ENCODE measurements around the gene TAS2R43. TPM values are rescaled to one million over a fixed set of nuclear protein-coding genes. Genes with fewer than 3 reads are reported as not detected.

The TAS2R43 gene
- polyA plus RNA-seq, 1 of the 3 experiments (the other 2 are of a cell fraction), result not detected

- Histone ChIP-seq H3K9me3 (no peaks in the 10 kb centered on the region), H3K36me3 (replicated peaks in 1 of 2; ENCODE audit: control insufficient read depth in 1 of 2, insufficient read depth in 2 of 2, low read length in 1 of 2) (peaks cover 0 to 4% of the 10 kb centered on the region in 2 experiments), H3K4me2 (no peak overlapping the region), H2AFZ (ENCODE audit: low read depth) (no peak overlapping the region), H4K20me1 (ENCODE audit: insufficient read depth) (peaks cover 10% of the 10 kb centered on the region; the same call in 1 of the 2 replicates), H3K79me2 (ENCODE audit: insufficient read depth) (peaks cover 71% of the 10 kb centered on the region), H3K4me1 (ENCODE audit: control insufficient read depth in 1 of 2, insufficient read depth in 2 of 2, low read depth in 1 of 2, low read length in 1 of 2) (no peaks in the 10 kb centered on the region; a peak in 2 of 4 replicates), H3K27ac (ENCODE audit: low read depth in 2 of 2, low read length in 1 of 2) (no peak overlapping the region), H3K9ac (no peak overlapping the region), H3K9me2 (no peaks in the 10 kb centered on the region), H3F3A (replicated peaks; ENCODE audit: insufficient read depth) (peaks cover 7% of the 10 kb centered on the region), H3K27me3 (ENCODE audit: insufficient read depth) (no peaks in the 10 kb centered on the region), H3K4me3 (ENCODE audit: low read depth in 2 of 2, low read length in 1 of 2) (no peak overlapping the region)
- 100% methylated on average over 2 of the region's 2 CpGs for WGBS (ENCODE audit: low lambda C conversion rate)
- ChIA-PET CTCF (no interaction called here), POLR2A (no interaction called here)
- no peak for DNase-seq
- TF ChIP-seq FOXJ3 (CRISPR knock-in tag; IDR thresholded peaks at IDR 0.05) (no peak), EP300 (IDR thresholded peaks at IDR 0.05; ENCODE audit: borderline replicate concordance in 1 of 2, low read depth in 1 of 2, low read length in 1 of 2) (no peak), REST (IDR thresholded peaks at IDR 0.05; ENCODE audit: low read depth, low read length) (no peak), CTCF (IDR thresholded peaks at IDR 0.05) (no peak), CHD2 (IDR thresholded peaks at IDR 0.05; ENCODE audit: low read length, partially characterized antibody) (no peak), RAD21 (IDR thresholded peaks at IDR 0.05; ENCODE audit: low read length) (no peak), RXRA (IDR thresholded peaks at IDR 0.05; ENCODE audit: borderline replicate concordance, low read depth) (no peak), ZBTB33 (IDR thresholded peaks at IDR 0.05; ENCODE audit: borderline replicate concordance, low read depth) (no peak), NFIC (IDR thresholded peaks at IDR 0.05; ENCODE audit: borderline replicate concordance) (no peak), MXI1 (IDR thresholded peaks at IDR 0.05; ENCODE audit: low read depth, low read length) (no peak), FOXM1 (IDR thresholded peaks at IDR 0.05; ENCODE audit: low read depth) (no peak), TCF12 (IDR thresholded peaks at IDR 0.05) (no peak), GATA2 (CRISPR knock-in tag; IDR thresholded peaks at IDR 0.05) (no peak), YY1 (IDR thresholded peaks at IDR 0.05; ENCODE audit: low read depth) (no peak), RFX5 (IDR thresholded peaks at IDR 0.05; ENCODE audit: low read length) (no peak), POLR2AphosphoS5 (IDR thresholded peaks at IDR 0.05; ENCODE audit: low read depth, low read length) (no peak), MAX (IDR thresholded peaks at IDR 0.05; ENCODE audit: low read depth) (no peak), TAF1 (IDR thresholded peaks at IDR 0.05; ENCODE audit: borderline replicate concordance, low read depth, low read length) (no peak), GABPA (IDR thresholded peaks at IDR 0.05; ENCODE audit: low read depth) (no peak), SIN3A (IDR thresholded peaks at IDR 0.05; ENCODE audit: borderline replicate concordance, low read depth, low read length) (no peak)
These were observed 41.7 kb upstream of the TAS2R43 start for GRCh38 chr12:11133816-11134215.

Data from SK-N-SH (cell line).